D341Med (cell line): ENCODE results near the gene SEMA3B.
"Not testable (repeated sequence)": the region's sequence is repeated elsewhere in the genome, so short reads cannot be mapped to it uniquely, and the experiment has no call there.

Source experiments
- DNase-seq: peaks from one replicate; pipeline ENCODE4 v3.0.0; 2012; ENCODE audit warnings: low spot score

The SEMA3B gene

GRCh38 chr3:50294089-50294488 is 25.1 kb downstream of the SEMA3B start:
- DNase-seq, result no peak

GRCh38 chr3:50294492-50295403 is 25.8 kb downstream of the SEMA3B start:
- DNase-seq, result no peak

GRCh38 chr3:50295553-50296431 is 26.8 kb downstream of the SEMA3B start:
- no peak for DNase-seq

- DNase-seq, result no peak
Observed at GRCh38 chr3:50296721-50297383, 27.9 kb downstream of the SEMA3B start.

GRCh38 chr3:50297384-50297775 is 28.4 kb downstream of the SEMA3B start:
- DNase-seq, result no peak

- DNase-seq, result no peak
Observed at GRCh38 chr3:50297896-50298725, 29.2 kb downstream of the SEMA3B start.

- peak; percentile 98 for DNase-seq
Observed at GRCh38 chr3:50298836-50299637, 30.1 kb downstream of the SEMA3B start, which contains the start of the genes HYAL3 and NAA80. Gene HYAL3, minus strand, starts transcription at chr3:50299405. Its CDS starts 3,803 bp downstream, at chr3:50295602. Gene NAA80, minus strand, starts transcription at chr3:50299405. Its CDS starts 1,942 bp downstream, at chr3:50297463.

GRCh38 chr3:50299638-50299928 is 30.6 kb downstream of the SEMA3B start:
- DNase-seq, result no peak

GRCh38 chr3:50299929-50300680 is 31.2 kb downstream of the SEMA3B start:
- no peak for DNase-seq

- no peak for DNase-seq
Observed at GRCh38 chr3:50300681-50301254, 31.8 kb downstream of the SEMA3B start.

- no peak for DNase-seq
Observed at GRCh38 chr3:50302095-50303012, 33.4 kb downstream of the SEMA3B start.

- DNase-seq, result no peak
Observed at GRCh38 chr3:50303013-50303815, 34.3 kb downstream of the SEMA3B start, which contains the start of gene HYAL1. Gene HYAL1, minus strand, starts transcription at chr3:50303574. Its CDS starts 618 bp downstream, at chr3:50302956.

- no peak for DNase-seq
Observed at GRCh38 chr3:50304601-50305000, 35.7 kb downstream of the SEMA3B start.

GRCh38 chr3:50312041-50312440 is 43.1 kb downstream of the SEMA3B start:
- DNase-seq, result not testable (repeated sequence)

GRCh38 chr3:50314342-50314741 is 45.4 kb downstream of the SEMA3B start:
- DNase-seq, result no peak

- DNase-seq, result no peak
Observed at GRCh38 chr3:50314816-50315215, 45.9 kb downstream of the SEMA3B start.

GRCh38 chr3:50316657-50317242 is 47.8 kb downstream of the SEMA3B start:
- DNase-seq, result no peak
